HCT116 (cell line): ENCODE data around the gene VAV2.

Experiments used
- TF ChIP-seq, protein P1 (sequence below): IDR thresholded peaks from 2 replicates; pipeline ENCODE4 v1.6.1; 2011; ENCODE audit warnings: mild to moderate bottlenecking, low read length, moderate library complexity; ENCODE audit not compliant: insufficient replicate concordance; ENCODE audit errors: extremely low read depth
- TF ChIP-seq, protein P2 (sequence below), 3 experiments: fragments of 200-600 bp in 1 of 3; sonication (generic) in 1 of 3; IDR thresholded peaks in 2 of 3; conservative IDR thresholded peaks in 1 of 3; 2 replicates each; pipeline ENCODE4 v1.5.1; 2012 to 2017; ENCODE audit warnings: low read depth in 2 of 3, low read length in 2 of 3, antibody characterized with exemption in 1 of 3, borderline replicate concordance in 1 of 3, control low read depth in 1 of 3, mild to moderate bottlenecking in 1 of 3, mixed read lengths in 1 of 3, mixed run types in 1 of 3, moderate library complexity in 1 of 3; ENCODE audit not compliant: insufficient read depth in 1 of 3

DNA sequence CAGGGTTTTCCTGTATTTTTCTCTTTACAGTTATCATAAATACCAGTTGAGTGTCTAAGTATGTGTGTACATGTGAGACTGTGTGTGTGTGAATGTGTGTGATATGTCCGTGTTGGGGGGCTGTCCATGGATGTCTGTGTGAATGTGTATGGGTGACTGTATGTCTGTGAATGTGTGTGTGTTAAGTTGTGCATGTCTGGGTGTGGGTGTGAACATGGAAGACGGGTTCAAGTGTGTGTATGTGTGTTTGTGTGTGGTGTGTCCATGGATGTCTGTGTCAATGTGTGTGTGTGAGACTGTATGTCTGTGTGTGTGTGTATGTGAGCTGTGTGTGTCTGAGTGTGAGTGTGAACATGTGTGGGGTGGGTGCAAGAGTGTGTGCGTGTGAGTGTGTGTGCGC is 55.0 kb downstream of the VAV2 start:
- TF ChIP-seq, protein P1, sequence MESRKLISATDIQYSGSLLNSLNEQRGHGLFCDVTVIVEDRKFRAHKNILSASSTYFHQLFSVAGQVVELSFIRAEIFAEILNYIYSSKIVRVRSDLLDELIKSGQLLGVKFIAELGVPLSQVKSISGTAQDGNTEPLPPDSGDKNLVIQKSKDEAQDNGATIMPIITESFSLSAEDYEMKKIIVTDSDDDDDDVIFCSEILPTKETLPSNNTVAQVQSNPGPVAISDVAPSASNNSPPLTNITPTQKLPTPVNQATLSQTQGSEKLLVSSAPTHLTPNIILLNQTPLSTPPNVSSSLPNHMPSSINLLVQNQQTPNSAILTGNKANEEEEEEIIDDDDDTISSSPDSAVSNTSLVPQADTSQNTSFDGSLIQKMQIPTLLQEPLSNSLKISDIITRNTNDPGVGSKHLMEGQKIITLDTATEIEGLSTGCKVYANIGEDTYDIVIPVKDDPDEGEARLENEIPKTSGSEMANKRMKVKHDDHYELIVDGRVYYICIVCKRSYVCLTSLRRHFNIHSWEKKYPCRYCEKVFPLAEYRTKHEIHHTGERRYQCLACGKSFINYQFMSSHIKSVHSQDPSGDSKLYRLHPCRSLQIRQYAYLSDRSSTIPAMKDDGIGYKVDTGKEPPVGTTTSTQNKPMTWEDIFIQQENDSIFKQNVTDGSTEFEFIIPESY: no peak
- TF ChIP-seq, protein P2, sequence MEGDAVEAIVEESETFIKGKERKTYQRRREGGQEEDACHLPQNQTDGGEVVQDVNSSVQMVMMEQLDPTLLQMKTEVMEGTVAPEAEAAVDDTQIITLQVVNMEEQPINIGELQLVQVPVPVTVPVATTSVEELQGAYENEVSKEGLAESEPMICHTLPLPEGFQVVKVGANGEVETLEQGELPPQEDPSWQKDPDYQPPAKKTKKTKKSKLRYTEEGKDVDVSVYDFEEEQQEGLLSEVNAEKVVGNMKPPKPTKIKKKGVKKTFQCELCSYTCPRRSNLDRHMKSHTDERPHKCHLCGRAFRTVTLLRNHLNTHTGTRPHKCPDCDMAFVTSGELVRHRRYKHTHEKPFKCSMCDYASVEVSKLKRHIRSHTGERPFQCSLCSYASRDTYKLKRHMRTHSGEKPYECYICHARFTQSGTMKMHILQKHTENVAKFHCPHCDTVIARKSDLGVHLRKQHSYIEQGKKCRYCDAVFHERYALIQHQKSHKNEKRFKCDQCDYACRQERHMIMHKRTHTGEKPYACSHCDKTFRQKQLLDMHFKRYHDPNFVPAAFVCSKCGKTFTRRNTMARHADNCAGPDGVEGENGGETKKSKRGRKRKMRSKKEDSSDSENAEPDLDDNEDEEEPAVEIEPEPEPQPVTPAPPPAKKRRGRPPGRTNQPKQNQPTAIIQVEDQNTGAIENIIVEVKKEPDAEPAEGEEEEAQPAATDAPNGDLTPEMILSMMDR (IDR thresholded peaks at IDR 0.05 in 2 of 3, conservative IDR thresholded peaks at IDR 0.05 in 1 of 3; ENCODE audit: borderline replicate concordance in 1 of 3, insufficient read depth in 1 of 3, low read depth in 2 of 3, low read length in 2 of 3): no peak
